Aorta (tissue), 5 donors: ENCODE data around the gene KMT5B. TPM values are rescaled to one million over a fixed set of nuclear protein-coding genes. Genes with fewer than 3 reads are reported as not detected.
A peak's percentile ranks its signal among the peaks of the same experiment; 100 is the strongest.

ENCODE experiments used
- ATAC-seq: fragments of 200-7000 bp; cut with Tn5 transposase; one replicate; pipeline ENCODE4 v1.9.1; 2022; ENCODE audit warnings: moderate library complexity; ENCODE audit not compliant: low FRiP score
- DNase-seq, 2 donors: peaks; one replicate each; pipeline ENCODE4 v3.0.0-alpha.2; 2020
- H3K27ac ChIP-seq, 2 donors: one replicate each; pipeline ENCODE4 v1.5.1; 2013; ENCODE audit warnings: low read length in 2 of 2, mild to moderate bottlenecking in 2 of 2, moderate library complexity in 2 of 2, control low read depth in 1 of 2, inconsistent platforms in 1 of 2, low read depth in 1 of 2
- H3K27me3 ChIP-seq, 2 donors: one replicate each; pipeline ENCODE4 v1.6.1; 2013; ENCODE audit warnings: control low read depth in 1 of 2, low read length in 1 of 2, mild to moderate bottlenecking in 1 of 2, moderate library complexity in 1 of 2; ENCODE audit not compliant: insufficient read depth in 2 of 2, control insufficient read depth in 1 of 2
- H3K36me3 ChIP-seq, 2 donors: one replicate each; pipeline ENCODE4 v1.6.1; 2013; ENCODE audit warnings: control low read depth in 1 of 2, low read length in 1 of 2, mild to moderate bottlenecking in 1 of 2; ENCODE audit not compliant: insufficient read depth in 2 of 2, control insufficient read depth in 1 of 2
- H3K4me1 ChIP-seq, 2 donors: one replicate each; pipeline ENCODE4 v1.6.1; 2013; ENCODE audit warnings: low read length in 2 of 2, control low read depth in 1 of 2, mild to moderate bottlenecking in 1 of 2, moderate library complexity in 1 of 2; ENCODE audit not compliant: insufficient read depth in 2 of 2, control insufficient read depth in 1 of 2
- H3K4me3 ChIP-seq, 2 donors: one replicate each; pipeline ENCODE4 v1.5.1; 2013; ENCODE audit warnings: low read length in 2 of 2, control low read depth in 1 of 2, mild to moderate bottlenecking in 1 of 2
- H3K9me3 ChIP-seq: one replicate; pipeline ENCODE4 v1.6.1; 2013; ENCODE audit warnings: mild to moderate bottlenecking, low read length; ENCODE audit not compliant: control insufficient read depth
- WGBS, 2 donors: extraction: QIAGEN DNeasy Blood & Tissue Kit; methylation state at CpG; one replicate each; pipeline ENCODE4 v1.1.7; 2013; 5-methylcytosine and 5-hydroxymethylcytosine counted together
- intact Hi-C, 2 donors: fragments of 100-400 bp; cut with DNase I; formaldehyde crosslinking; loops; one replicate each; pipeline versions ENCODE4 v1.14.2 to v1.15.0; 2022
- polyA plus RNA-seq, 2 donors: library from polyadenylated mRNA; stranded (reverse); fragments of 200-250 nt; gene quantifications; one replicate each; pipeline ENCODE4 v1.2.3, GENCODE V29; 2013
- total RNA-seq, 2 donors: library from RNA; stranded (reverse); fragmentation: NEBNext Ultra II Directional; extraction: Animal tissue kit (Norgen Biotek cat#: 25700); gene quantifications; one replicate each; pipeline ENCODE4 v1.2.1, GENCODE V29; 2021
- donor health status: healthy with polysubstance abuse.
- donor health status: Bipolar disorder and iron deficiency.
- donor health status: DM: no; HTN: no; CAD: no.
- donor health status: DM: no; HTN: no; CAD: no.
- donor health status: DM: yes; HTN: yes; CAD: no.

The KMT5B gene
- total and polyA plus RNA-seq, 4 donors = 24.4 to 49.6 (median 33.9) TPM

DNA sequence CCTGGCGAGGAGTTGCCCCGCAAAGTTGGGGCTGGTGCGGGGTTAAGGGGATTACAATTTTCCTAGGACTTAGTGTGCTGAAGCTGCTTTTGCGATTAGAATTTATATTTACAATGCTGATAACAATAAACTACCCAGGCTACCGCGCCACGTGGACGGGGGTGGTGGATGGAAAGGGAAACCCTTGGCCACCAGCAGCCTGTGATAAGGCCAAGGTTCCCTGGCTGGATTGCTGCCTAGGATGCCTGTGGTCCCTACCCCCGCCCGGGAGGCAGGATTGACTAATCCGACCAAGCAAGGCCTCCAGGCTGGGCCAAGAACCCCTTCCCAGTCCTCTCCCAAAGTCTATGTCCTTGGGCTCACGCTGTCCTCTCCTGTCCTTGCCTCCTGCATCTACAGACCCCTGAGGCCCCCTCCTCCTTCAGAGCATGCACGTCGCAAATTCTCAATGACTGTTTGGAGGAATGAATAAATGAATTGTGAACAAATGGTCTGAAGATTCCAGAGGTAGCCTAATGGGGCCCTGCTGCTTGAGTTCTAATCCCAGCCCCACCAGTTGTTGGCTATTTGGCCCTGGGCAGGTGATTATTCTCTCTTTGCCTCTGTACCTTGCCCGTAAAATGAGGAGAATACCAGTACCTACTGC is 84.3 kb downstream of the KMT5B start:
- ATAC-seq = peak; percentile 61
- Histone ChIP-seq H3K9me3 (no peaks in the 10 kb centered on the region), H3K36me3 (no peaks in the 10 kb centered on the region), H3K27ac (no peak overlapping the region), H3K4me3 (peak overlapping the region in 1 of 2 donors; percentile 44), H3K4me1 (no peaks in the 10 kb centered on the region), H3K27me3 (no peaks in the 10 kb centered on the region)
- intact Hi-C loops = no loop called here
- 16 to 18% methylated on average over 15 of the region's 15 CpGs for WGBS, 2 donors
- DNase-seq = peak; percentile 72 to 86

DNA sequence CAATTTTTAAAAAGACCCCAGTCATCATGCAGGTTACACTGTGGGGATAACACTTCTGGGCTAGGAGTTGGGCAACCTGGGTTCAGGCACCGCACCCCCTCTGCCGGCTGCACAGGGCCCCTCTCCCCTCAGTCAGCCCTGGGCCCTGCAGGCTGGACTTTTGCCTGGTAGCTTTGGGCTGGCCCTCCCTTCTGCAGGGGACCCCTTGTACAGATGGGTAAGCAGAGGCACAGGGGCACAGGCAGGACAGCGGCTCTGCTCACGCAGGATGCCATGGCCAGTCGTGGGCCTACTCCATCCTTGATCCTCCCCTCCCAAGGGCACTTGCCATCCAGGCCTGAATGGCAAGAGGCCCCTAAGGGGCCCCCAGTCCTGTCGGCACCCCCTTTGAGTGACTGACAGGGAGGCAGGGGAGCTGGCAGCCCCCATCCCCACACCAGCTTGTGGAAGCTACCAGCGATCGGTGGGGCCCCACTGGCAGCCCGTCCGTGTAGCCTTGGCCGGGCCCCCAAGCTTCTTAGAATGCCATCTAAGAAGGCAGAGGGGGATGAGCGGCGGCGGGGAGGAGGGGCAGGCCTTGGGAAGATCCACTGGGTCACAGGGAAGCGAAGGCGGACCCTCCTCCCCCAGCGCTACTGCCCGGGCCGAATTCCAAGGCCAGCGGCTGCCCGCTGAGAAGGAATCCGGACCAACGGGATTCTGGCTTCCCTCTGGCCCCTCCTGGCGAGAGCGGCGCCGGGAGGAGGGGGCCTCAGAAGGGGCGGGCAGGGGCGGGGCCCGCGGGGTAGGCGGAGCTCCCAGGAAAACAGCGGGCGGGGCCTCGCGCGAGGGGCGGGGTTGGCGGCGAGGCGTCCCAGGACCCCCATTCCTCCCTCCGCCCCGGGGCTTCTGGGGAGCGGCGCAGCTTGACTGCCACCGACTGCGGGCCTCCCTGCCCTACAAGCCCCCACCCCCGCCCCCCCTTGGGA is 85.1 kb downstream of the KMT5B start:
- DNase-seq = peak; percentile 56 to 86
- Histone ChIP-seq H3K27me3 (no peaks in the 10 kb centered on the region), H3K9me3 (no peaks in the 10 kb centered on the region), H3K36me3 (no peaks in the 10 kb centered on the region), H3K4me1 (no peaks in the 10 kb centered on the region), H3K4me3 (peak overlapping the region in 1 of 2 donors; percentile 44), H3K27ac (no peak overlapping the region)
- peak; percentile 78 for ATAC-seq
- intact Hi-C loops = no loop called here
- 16 to 24% methylated on average over 32 to 48 of the region's 48 CpGs for WGBS, 2 donors

DNA sequence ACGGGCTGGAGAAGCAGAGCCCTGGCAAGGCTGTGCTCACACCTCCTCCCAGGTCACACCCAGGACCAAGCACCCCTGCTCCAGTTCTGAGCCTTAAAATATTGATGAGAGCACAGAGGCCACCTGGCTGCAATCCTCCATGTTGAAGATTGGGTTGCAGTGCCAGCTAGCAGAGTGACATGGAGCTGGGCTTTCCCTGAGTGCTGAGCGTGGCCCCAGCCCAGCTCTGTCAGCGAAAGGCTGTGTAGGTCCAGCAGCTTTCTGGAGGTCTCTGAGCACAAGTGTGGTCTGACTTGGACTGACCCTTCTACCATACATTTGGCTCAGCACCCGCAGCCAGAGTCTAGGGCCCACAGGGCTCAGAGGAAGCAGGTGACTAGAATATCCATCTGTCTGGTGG is 87.9 kb downstream of the KMT5B start:
- no peaks in the 10 kb centered on the region for H3K9me3 ChIP-seq
- no peaks in the 10 kb centered on the region for H3K27me3 ChIP-seq
- H3K27ac ChIP-seq = no peak overlapping the region
- no peaks in the 10 kb centered on the region for H3K36me3 ChIP-seq
- H3K4me3 ChIP-seq = no peak overlapping the region
- 72 to 86% methylated on average over 4 of the region's 4 CpGs for WGBS, 2 donors
- intact Hi-C loops = no loop called here
- peak in 1 of 2 donors; percentile 39 for DNase-seq
- ATAC-seq = no peak
- H3K4me1 ChIP-seq = no peaks in the 10 kb centered on the region

DNA sequence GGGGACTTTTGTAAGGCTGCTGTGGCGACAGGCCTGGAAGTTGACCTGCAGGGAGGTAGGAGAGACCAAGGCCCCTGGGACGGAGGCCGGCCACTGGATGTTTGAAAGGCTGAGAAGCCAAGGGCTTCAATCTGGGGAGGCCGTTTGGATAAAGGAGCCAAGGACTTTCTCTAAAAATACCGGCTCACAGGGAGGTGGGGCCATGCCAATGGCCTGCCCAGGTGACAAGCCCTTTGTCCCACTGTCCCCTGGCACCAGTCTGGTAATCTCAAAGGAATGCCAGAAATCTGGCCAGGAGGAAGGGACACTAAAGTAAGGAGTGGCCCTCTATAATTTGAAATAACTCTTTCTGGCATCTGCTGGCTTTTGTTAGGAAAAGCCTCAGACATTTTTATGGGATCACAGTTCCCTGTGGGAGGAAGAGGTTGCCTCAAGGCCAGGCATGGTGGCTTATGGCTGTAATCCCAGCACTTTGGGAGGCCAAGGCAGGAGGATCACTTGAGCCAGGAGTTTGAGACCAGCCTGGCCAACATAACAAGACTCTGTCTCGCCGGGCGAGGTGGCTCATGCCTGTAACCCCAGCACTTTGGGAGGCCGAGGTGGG is 90.1 kb downstream of the KMT5B start:
- H3K4me3 ChIP-seq = no peak overlapping the region
- ATAC-seq (no peak), DNase-seq (no peak)
- H3K4me1 ChIP-seq = no peaks in the 10 kb centered on the region
- no peak overlapping the region for H3K27ac ChIP-seq
- no peaks in the 10 kb centered on the region for H3K36me3 ChIP-seq
- intact Hi-C loops = loop anchor here in 1 of 2 donors (5.0 kb wide), 1 partner anchor 111 kb away; the partner anchor contains the start of gene ALDH3B1
- WGBS, 2 donors = 87 to 88% methylated on average over 9 of the region's 9 CpGs
- no peaks in the 10 kb centered on the region for H3K27me3 ChIP-seq
- no peaks in the 10 kb centered on the region for H3K9me3 ChIP-seq

DNA sequence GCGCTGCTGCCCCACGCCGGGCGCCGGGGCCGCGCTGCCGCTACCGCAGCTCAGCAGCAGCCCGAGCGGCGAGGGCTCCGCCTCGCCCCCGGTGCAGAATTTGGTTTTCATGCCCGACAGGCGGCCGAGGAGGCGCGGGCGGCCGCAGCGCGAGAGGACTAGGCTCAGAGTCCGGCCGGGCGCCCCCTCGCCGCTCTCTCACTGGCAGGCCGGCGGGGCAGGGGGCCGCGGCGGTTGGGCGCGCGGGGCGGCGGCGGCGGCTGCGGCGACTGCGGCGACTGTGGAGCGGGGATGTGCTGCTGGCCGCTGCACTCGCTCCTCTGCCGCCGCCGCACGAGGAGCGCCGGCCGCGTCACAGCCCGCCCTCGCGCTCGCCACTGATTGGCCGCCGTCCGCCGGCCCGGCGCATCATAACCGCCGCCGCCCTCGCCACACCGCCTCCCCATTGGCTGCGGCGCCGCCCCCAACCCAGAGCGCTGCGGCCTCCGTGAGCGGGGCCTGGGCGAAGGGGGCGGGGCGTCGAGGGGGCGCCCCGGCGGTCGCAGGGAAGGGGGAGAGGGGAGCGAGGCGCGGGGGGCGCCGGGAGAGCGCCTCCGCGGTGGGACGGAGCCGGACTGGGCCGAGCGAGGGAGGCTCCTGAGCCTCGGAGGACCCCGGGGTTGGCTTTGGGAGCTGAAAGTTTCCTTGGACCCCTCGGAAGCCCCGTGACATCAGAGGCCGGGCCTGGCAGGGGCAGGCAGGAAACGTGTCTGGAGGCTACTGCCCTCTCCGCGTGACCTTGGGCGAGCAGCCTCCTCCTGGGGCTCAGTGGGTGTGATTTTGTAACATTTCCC is 91.8 kb downstream of the KMT5B start, which contains the start of gene CHKA:
Gene CHKA, minus strand, starts transcription at position 322 of the 833 bp plus-strand sequence. Its CDS starts 211 bp downstream, at position 111.
- Histone ChIP-seq H3K4me3 (peak within 1 kb of the TSS; percentile 66 to 86), H3K4me1 (no peaks in the 10 kb centered on the region), H3K9me3 (no peaks in the 10 kb centered on the region), H3K36me3 (no peaks in the 10 kb centered on the region), H3K27ac (peak within 1 kb of the TSS; percentile 76 to 86), H3K27me3 (no peaks in the 10 kb centered on the region)
- WGBS, 2 donors = 1% methylated on average over 65 to 107 of the region's 107 CpGs
- ATAC-seq (peak; percentile 98), DNase-seq (peak; percentile 95 to 97)
- intact Hi-C loops = loop anchor here in 1 of 2 donors (5.0 kb wide), 1 partner anchor 109 kb away; the partner anchor contains the start of gene ALDH3B1

DNA sequence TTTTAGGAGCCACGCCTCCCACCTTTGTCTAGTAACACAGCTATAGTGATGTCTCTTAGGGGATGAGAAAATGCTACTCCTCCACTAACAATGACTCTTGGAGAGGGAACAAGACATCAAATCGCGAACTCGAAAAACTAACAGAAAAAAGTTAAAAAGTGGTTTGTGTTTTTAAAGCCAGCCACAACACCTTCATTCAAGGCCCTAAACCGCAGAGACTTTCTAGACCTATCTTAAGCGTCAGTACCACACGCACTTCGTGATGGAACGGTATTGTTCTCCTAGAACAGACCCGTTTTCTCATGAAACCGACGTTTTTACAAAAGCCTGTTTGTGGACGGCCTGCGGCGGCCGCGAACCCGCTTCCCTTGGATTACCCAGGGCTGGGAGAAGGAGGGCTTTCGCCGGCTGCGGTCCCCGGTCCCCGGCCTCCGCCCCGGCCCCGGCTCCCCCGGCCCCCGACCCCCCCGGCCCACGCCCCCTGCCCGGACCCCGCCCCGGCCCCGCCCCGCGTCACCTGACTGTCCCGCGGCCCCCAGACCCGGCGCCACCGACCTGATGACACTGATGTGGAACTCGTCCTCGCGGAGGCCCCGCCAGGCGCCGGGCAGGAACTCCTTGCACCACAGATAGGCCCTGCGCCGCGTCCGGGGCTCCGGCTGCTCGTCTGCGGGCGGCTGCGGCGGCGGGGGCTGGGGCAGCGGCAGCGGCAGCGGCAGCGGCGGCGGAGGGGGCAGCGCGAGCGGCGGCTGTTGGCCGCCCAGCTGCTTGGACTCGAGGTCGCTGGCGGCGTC is 92.6 kb downstream of the KMT5B start:
- ATAC-seq (no peak), DNase-seq (peak; percentile 77 to 88)
- no peaks in the 10 kb centered on the region for H3K27me3 ChIP-seq
- no peaks in the 10 kb centered on the region for H3K36me3 ChIP-seq
- peak overlapping the region; percentile 69 to 83 for H3K27ac ChIP-seq
- no peaks in the 10 kb centered on the region for H3K9me3 ChIP-seq
- H3K4me1 ChIP-seq = no peaks in the 10 kb centered on the region
- intact Hi-C loops = loop anchor here in 1 of 2 donors (5.0 kb wide), 1 partner anchor 108 kb away; the partner anchor contains the start of gene ALDH3B1
- H3K4me3 ChIP-seq = peak overlapping the region; percentile 66 to 86
- WGBS, 2 donors = 3 to 5% methylated on average over 47 to 73 of the region's 73 CpGs

DNA sequence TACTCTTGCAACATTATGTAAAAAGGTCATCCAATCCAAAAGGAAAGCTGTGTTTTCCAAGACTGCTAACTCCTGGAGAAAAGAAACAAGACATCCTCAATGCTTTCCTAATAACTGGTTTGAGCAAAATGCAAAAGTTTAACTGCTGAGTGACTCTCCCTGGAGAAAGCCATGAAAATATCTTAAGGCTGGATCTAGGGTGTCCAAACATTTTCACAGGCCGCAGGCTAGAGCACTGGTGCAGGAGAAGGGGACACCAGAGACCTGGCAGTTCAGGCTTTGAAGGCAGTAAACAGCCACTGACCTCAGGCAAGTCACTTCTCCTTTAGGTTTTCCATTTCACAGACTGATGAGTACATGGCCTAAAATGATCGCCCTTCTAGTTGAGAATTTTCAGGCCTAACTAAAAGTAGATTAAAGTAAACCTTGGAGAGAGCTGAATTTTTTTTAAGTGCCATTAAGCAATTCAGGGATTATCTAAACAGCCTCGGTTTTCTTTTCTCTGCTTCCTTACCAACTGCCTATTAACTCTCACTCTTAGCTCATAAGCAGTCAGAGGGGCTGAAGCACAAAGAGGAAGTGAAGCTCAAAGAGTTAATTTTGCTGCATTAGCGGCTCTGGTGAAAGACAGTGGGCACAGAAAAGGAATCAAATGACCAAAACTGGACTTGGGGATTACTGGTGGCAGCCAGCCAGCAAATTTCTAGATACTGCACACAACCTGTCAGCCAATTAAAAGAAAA is 94.2 kb downstream of the KMT5B start:
- Histone ChIP-seq H3K9me3 (no peaks in the 10 kb centered on the region), H3K4me3 (no peak overlapping the region), H3K27me3 (no peaks in the 10 kb centered on the region), H3K27ac (no peak overlapping the region), H3K4me1 (no peaks in the 10 kb centered on the region), H3K36me3 (no peaks in the 10 kb centered on the region)
- ATAC-seq (no peak), DNase-seq (no peak)
- 89 to 91% methylated on average over 4 of the region's 4 CpGs for WGBS, 2 donors
- intact Hi-C loops = no loop called here
